G401.6 (cell line): ENCODE measurements around the gene GLDN.
"Not testable (repeated sequence)": the region's sequence is repeated elsewhere in the genome, so short reads cannot be mapped to it uniquely, and the experiment has no call there.

Experiments
- FAIRE-seq: peaks from 2 replicates; lab custom pipeline; 2012; peaks lifted over from hg19 to GRCh38; lab: Jason Lieb, UNC

Gene GLDN

GRCh38 chr15:51446029-51446744 is 104.7 kb downstream of the GLDN start:
- FAIRE-seq: not testable (repeated sequence)

- FAIRE-seq: no peak
Observed at GRCh38 chr15:51447855-51448621, 106.6 kb downstream of the GLDN start.

- no peak for FAIRE-seq
Observed at GRCh38 chr15:51448622-51449399, 107.4 kb downstream of the GLDN start.

DNA sequence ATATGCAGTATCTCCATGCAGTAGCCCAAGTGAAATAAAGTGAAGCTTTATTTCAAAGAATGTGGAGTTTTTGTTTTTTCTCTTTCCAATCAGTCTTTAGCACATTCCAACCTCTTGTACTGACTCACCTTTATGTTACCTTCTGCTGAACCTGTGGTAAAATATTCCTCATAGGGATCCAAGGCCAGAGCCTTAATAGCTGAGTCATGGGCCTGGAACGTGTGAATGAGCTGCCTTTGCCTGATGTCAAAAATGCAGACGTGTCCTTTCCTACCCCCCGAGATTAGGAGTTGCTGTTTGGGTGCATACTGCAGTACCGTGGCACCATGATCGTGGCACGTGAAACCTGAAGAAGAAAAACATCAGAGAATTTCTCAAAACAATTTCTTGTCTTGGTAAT is 108.5 kb downstream of the GLDN start:
- no peak for FAIRE-seq
